ENCODE data around the gene PGR. TPM values are rescaled to one million over a fixed set of nuclear protein-coding genes. Genes with fewer than 3 reads are reported as not detected.

The PGR gene
- total RNA-seq, 1 experiment from 2014 or later, result 0.20 TPM

- POLR2A ChIA-PET, result no interaction called here
- no peak overlapping the region for H3K27ac Mint-ChIP-seq
Observed at GRCh38 chr11:101158119-101158518, 28.5 kb upstream of the PGR start.

GRCh38 chr11:101138245-101138930 lies 8.8 kb upstream of the PGR start:
- ChIA-PET POLR2A (no interaction called here), CTCF (no interaction called here)
- TF ChIP-seq, protein P1, sequence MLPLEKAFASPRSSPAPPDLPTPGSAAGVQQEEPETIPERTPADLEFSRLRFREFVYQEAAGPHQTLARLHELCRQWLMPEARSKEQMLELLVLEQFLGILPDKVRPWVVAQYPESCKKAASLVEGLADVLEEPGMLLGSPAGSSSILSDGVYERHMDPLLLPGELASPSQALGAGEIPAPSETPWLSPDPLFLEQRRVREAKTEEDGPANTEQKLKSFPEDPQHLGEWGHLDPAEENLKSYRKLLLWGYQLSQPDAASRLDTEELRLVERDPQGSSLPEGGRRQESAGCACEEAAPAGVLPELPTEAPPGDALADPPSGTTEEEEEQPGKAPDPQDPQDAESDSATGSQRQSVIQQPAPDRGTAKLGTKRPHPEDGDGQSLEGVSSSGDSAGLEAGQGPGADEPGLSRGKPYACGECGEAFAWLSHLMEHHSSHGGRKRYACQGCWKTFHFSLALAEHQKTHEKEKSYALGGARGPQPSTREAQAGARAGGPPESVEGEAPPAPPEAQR (CRISPR knock-in tag; IDR thresholded peaks at IDR 0.05), result no peak
- no peak for TF ChIP-seq ZNF671 (CRISPR knock-in tag; IDR thresholded peaks at IDR 0.05)
- TF ChIP-seq RORB (CRISPR knock-in tag; IDR thresholded peaks at IDR 0.05), result no peak
- TF ChIP-seq NR3C1 (CRISPR knock-in tag; conservative IDR thresholded peaks at IDR 0.05; ENCODE audit: low read depth), result no peak
- TF ChIP-seq FOXJ3 (CRISPR knock-in tag; IDR thresholded peaks at IDR 0.05; ENCODE audit: borderline replicate concordance), result no peak
- no peak for TF ChIP-seq ZNF317 (CRISPR knock-in tag; IDR thresholded peaks at IDR 0.05; ENCODE audit: borderline replicate concordance, low read depth)
- TF ChIP-seq ZBTB21 (CRISPR knock-in tag; IDR thresholded peaks at IDR 0.05; ENCODE audit: borderline replicate concordance), result no peak
- TF ChIP-seq SMAD3 (CRISPR knock-in tag; IDR thresholded peaks at IDR 0.05; ENCODE audit: borderline replicate concordance), result no peak
- no peak for TF ChIP-seq ATF1 (CRISPR knock-in tag; IDR thresholded peaks at IDR 0.05)
- no peak for TF ChIP-seq GTF2I (CRISPR knock-in tag; conservative IDR thresholded peaks at IDR 0.05)
- TF ChIP-seq JAZF1 (CRISPR knock-in tag; IDR thresholded peaks at IDR 0.05), result no peak
- TF ChIP-seq, protein P2, sequence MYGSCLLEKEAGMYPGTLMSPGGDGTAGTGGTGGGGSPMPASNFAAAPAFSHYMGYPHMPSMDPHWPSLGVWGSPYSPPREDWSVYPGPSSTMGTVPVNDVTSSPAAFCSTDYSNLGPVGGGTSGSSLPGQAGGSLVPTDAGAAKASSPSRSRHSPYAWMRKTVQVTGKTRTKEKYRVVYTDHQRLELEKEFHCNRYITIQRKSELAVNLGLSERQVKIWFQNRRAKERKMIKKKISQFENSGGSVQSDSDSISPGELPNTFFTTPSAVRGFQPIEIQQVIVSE (CRISPR knock-in tag; IDR thresholded peaks at IDR 0.05; ENCODE audit: borderline replicate concordance), result no peak
- TF ChIP-seq, protein P3, sequence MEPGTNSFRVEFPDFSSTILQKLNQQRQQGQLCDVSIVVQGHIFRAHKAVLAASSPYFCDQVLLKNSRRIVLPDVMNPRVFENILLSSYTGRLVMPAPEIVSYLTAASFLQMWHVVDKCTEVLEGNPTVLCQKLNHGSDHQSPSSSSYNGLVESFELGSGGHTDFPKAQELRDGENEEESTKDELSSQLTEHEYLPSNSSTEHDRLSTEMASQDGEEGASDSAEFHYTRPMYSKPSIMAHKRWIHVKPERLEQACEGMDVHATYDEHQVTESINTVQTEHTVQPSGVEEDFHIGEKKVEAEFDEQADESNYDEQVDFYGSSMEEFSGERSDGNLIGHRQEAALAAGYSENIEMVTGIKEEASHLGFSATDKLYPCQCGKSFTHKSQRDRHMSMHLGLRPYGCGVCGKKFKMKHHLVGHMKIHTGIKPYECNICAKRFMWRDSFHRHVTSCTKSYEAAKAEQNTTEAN (CRISPR knock-in tag; IDR thresholded peaks at IDR 0.05), result no peak
- H3K27me3 Mint-ChIP-seq (ENCODE audit: low read depth), result peaks cover 1% of the 10 kb centered on the region; the same call in 1 of the 2 replicates
- no peak overlapping the region for H3K4me3 Mint-ChIP-seq
- DNase-seq (ENCODE audit: low spot score), result no peak
- H3K36me3 Mint-ChIP-seq, result no peaks in the 10 kb centered on the region
- no peak overlapping the region for H3K27ac Mint-ChIP-seq
- no peaks in the 10 kb centered on the region for H3K4me1 Mint-ChIP-seq
- no peak for ATAC-seq
- no peaks in the 10 kb centered on the region for H3K9me3 Mint-ChIP-seq

More at GRCh38 chr11:101158119-101158518, 28.5 kb upstream of the PGR start:
- Mint-ChIP-seq H3K4me3 (no peak overlapping the region), H3K9me3 (peaks cover 36% of the 10 kb centered on the region), H3K36me3 (peaks cover 25% of the 10 kb centered on the region), H3K27me3 (ENCODE audit: low read depth) (peaks cover 2% of the 10 kb centered on the region; the same call in 1 of the 2 replicates), H3K4me1 (no peaks in the 10 kb centered on the region)
- no peak for ATAC-seq
- DNase-seq (ENCODE audit: low spot score), result no peak
- CTCF ChIA-PET, result no interaction called here
- no peak for TF ChIP-seq EMX1 (CRISPR knock-in tag; IDR thresholded peaks at IDR 0.05)
- TF ChIP-seq, protein P4, sequence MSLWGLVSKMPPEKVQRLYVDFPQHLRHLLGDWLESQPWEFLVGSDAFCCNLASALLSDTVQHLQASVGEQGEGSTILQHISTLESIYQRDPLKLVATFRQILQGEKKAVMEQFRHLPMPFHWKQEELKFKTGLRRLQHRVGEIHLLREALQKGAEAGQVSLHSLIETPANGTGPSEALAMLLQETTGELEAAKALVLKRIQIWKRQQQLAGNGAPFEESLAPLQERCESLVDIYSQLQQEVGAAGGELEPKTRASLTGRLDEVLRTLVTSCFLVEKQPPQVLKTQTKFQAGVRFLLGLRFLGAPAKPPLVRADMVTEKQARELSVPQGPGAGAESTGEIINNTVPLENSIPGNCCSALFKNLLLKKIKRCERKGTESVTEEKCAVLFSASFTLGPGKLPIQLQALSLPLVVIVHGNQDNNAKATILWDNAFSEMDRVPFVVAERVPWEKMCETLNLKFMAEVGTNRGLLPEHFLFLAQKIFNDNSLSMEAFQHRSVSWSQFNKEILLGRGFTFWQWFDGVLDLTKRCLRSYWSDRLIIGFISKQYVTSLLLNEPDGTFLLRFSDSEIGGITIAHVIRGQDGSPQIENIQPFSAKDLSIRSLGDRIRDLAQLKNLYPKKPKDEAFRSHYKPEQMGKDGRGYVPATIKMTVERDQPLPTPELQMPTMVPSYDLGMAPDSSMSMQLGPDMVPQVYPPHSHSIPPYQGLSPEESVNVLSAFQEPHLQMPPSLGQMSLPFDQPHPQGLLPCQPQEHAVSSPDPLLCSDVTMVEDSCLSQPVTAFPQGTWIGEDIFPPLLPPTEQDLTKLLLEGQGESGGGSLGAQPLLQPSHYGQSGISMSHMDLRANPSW (CRISPR knock-in tag; conservative IDR thresholded peaks at IDR 0.05; ENCODE audit: low read depth), result no peak
- TF ChIP-seq SP1 (CRISPR knock-in tag; conservative IDR thresholded peaks at IDR 0.05), result no peak
- no peak for TF ChIP-seq FOXK1 (CRISPR knock-in tag; IDR thresholded peaks at IDR 0.05)
- TF ChIP-seq, protein P5, sequence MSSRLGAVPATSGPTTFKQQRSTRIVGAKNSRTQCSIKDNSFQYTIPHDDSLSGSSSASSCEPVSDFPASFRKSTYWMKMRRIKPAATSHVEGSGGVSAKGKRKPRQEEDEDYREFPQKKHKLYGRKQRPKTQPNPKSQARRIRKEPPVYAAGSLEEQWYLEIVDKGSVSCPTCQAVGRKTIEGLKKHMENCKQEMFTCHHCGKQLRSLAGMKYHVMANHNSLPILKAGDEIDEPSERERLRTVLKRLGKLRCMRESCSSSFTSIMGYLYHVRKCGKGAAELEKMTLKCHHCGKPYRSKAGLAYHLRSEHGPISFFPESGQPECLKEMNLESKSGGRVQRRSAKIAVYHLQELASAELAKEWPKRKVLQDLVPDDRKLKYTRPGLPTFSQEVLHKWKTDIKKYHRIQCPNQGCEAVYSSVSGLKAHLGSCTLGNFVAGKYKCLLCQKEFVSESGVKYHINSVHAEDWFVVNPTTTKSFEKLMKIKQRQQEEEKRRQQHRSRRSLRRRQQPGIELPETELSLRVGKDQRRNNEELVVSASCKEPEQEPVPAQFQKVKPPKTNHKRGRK (CRISPR knock-in tag; IDR thresholded peaks at IDR 0.05; ENCODE audit: borderline replicate concordance), result no peak
- no peak for TF ChIP-seq NFE2L1 (CRISPR knock-in tag; IDR thresholded peaks at IDR 0.05)
- TF ChIP-seq, protein P6, sequence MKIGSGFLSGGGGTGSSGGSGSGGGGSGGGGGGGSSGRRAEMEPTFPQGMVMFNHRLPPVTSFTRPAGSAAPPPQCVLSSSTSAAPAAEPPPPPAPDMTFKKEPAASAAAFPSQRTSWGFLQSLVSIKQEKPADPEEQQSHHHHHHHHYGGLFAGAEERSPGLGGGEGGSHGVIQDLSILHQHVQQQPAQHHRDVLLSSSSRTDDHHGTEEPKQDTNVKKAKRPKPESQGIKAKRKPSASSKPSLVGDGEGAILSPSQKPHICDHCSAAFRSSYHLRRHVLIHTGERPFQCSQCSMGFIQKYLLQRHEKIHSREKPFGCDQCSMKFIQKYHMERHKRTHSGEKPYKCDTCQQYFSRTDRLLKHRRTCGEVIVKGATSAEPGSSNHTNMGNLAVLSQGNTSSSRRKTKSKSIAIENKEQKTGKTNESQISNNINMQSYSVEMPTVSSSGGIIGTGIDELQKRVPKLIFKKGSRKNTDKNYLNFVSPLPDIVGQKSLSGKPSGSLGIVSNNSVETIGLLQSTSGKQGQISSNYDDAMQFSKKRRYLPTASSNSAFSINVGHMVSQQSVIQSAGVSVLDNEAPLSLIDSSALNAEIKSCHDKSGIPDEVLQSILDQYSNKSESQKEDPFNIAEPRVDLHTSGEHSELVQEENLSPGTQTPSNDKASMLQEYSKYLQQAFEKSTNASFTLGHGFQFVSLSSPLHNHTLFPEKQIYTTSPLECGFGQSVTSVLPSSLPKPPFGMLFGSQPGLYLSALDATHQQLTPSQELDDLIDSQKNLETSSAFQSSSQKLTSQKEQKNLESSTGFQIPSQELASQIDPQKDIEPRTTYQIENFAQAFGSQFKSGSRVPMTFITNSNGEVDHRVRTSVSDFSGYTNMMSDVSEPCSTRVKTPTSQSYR (CRISPR knock-in tag; IDR thresholded peaks at IDR 0.05), result no peak
- TF ChIP-seq, protein P7, sequence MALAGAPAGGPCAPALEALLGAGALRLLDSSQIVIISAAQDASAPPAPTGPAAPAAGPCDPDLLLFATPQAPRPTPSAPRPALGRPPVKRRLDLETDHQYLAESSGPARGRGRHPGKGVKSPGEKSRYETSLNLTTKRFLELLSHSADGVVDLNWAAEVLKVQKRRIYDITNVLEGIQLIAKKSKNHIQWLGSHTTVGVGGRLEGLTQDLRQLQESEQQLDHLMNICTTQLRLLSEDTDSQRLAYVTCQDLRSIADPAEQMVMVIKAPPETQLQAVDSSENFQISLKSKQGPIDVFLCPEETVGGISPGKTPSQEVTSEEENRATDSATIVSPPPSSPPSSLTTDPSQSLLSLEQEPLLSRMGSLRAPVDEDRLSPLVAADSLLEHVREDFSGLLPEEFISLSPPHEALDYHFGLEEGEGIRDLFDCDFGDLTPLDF (CRISPR knock-in tag; IDR thresholded peaks at IDR 0.05), result no peak
- TF ChIP-seq ESRRA (CRISPR knock-in tag; IDR thresholded peaks at IDR 0.05; ENCODE audit: borderline replicate concordance), result no peak

Data from WTC11 (cell line).